ENCODE data around the gene CARMIL3.
"Not testable (repeated sequence)": the region's sequence is repeated elsewhere in the genome, so short reads cannot be mapped to it uniquely, and the experiment has no call there.

Gene CARMIL3

GRCh38 chr14:24036169-24036962 lies 15.4 kb upstream of the CARMIL3 start:
- H3K27me3 ChIP-seq (ENCODE audit: insufficient read depth, low read length): no peaks in the 10 kb centered on the region
- H3K79me1 ChIP-seq (ENCODE audit: low read length): peaks cover 5% of the 10 kb centered on the region
- H3K4me1 ChIP-seq (ENCODE audit: control insufficient read depth in 1 of 2, insufficient read depth in 2 of 2, low read length in 2 of 2): no peaks in the 10 kb centered on the region
- H2AFZ ChIP-seq (ENCODE audit: insufficient read depth, low read length, poor library complexity): peak overlapping the region; percentile 64
- no peak overlapping the region for H2AK5ac ChIP-seq (ENCODE audit: low read length)
- peak overlapping the region; percentile 55 for H4K12ac ChIP-seq (ENCODE audit: low read depth, low read length)
- H3K18ac ChIP-seq (ENCODE audit: low read length): peak overlapping the region; percentile 72
- H3K36me3 ChIP-seq (ENCODE audit: control insufficient read depth in 1 of 2, insufficient read depth in 2 of 2, low read length in 2 of 2): no peaks in the 10 kb centered on the region
- H3K9ac ChIP-seq (ENCODE audit: low read length): no peak overlapping the region
- no peak overlapping the region for H3K4ac ChIP-seq (ENCODE audit: low read depth, low read length)
- H3K9me3 ChIP-seq (ENCODE audit: insufficient read depth, low read depth, low read length): peaks cover 8% of the 10 kb centered on the region
- DNase-seq: peak; percentile 67 to 73
- H3K14ac ChIP-seq (ENCODE audit: low read length): peak overlapping the region; percentile 41
- H3K4me3 ChIP-seq (ENCODE audit: low read depth, low read length): peak overlapping the region; percentile 70
- H4K91ac ChIP-seq (ENCODE audit: low read depth, low read length): peak overlapping the region; percentile 52
- H3K79me2 ChIP-seq (ENCODE audit: control insufficient read depth, insufficient read depth, low read length, poor library complexity): peaks cover 4% of the 10 kb centered on the region
- H3K23ac ChIP-seq (ENCODE audit: low read length): no peak overlapping the region
- H3K4me2 ChIP-seq (ENCODE audit: low read length): peak overlapping the region; percentile 64
- H3K27ac ChIP-seq (ENCODE audit: low read depth, low read length): no peak overlapping the region
- WGBS (ENCODE audit: extremely low coverage, insufficient coverage, insufficient read length): no CpG with 5 or more reads among the region's 50 CpGs
- no peak overlapping the region for H2BK12ac ChIP-seq (ENCODE audit: low read length)
- no peak overlapping the region for H2BK120ac ChIP-seq (ENCODE audit: insufficient read depth, low read length, poor library complexity)
- H2BK5ac ChIP-seq (ENCODE audit: low read depth, low read length, poor library complexity): no peak overlapping the region
- peak overlapping the region; percentile 64 for H4K8ac ChIP-seq (ENCODE audit: low read depth, low read length)

GRCh38 chr14:24036963-24037657 lies 14.7 kb upstream of the CARMIL3 start:
- H3K4me3 ChIP-seq (ENCODE audit: low read depth, low read length); H4K12ac ChIP-seq (ENCODE audit: low read depth, low read length); H4K8ac ChIP-seq (ENCODE audit: low read depth, low read length); H3K9me3 ChIP-seq (ENCODE audit: insufficient read depth, low read depth, low read length); H3K4me1 ChIP-seq (ENCODE audit: control insufficient read depth in 1 of 2, insufficient read depth in 2 of 2, low read length in 2 of 2); H2BK120ac ChIP-seq (ENCODE audit: insufficient read depth, low read length, poor library complexity); H2BK12ac ChIP-seq (ENCODE audit: low read length); H2AFZ ChIP-seq (ENCODE audit: insufficient read depth, low read length, poor library complexity); H3K9ac ChIP-seq (ENCODE audit: low read length); H3K79me2 ChIP-seq (ENCODE audit: control insufficient read depth, insufficient read depth, low read length, poor library complexity); H3K27ac ChIP-seq (ENCODE audit: low read depth, low read length); H3K23ac ChIP-seq (ENCODE audit: low read length); H2BK5ac ChIP-seq (ENCODE audit: low read depth, low read length, poor library complexity); DNase-seq; H2AK5ac ChIP-seq (ENCODE audit: low read length); H3K14ac ChIP-seq (ENCODE audit: low read length); H3K27me3 ChIP-seq (ENCODE audit: insufficient read depth, low read length); H3K36me3 ChIP-seq (ENCODE audit: control insufficient read depth in 1 of 2, insufficient read depth in 2 of 2, low read length in 2 of 2); H3K18ac ChIP-seq (ENCODE audit: low read length); H3K4ac ChIP-seq (ENCODE audit: low read depth, low read length); H3K79me1 ChIP-seq (ENCODE audit: low read length); H4K91ac ChIP-seq (ENCODE audit: low read depth, low read length): not testable (repeated sequence)
- peak overlapping the region; percentile 64 for H3K4me2 ChIP-seq (ENCODE audit: low read length)
- WGBS (ENCODE audit: extremely low coverage, insufficient coverage, insufficient read length): no CpG with 5 or more reads among the region's 10 CpGs

- Histone ChIP-seq H2AFZ (ENCODE audit: insufficient read depth, low read length, poor library complexity) (no peak overlapping the region), H2BK5ac (ENCODE audit: low read depth, low read length, poor library complexity) (no peak overlapping the region), H3K4me1 (ENCODE audit: control insufficient read depth in 1 of 2, insufficient read depth in 2 of 2, low read length in 2 of 2) (no peaks in the 10 kb centered on the region), H3K18ac (ENCODE audit: low read length) (no peak overlapping the region), H2AK5ac (ENCODE audit: low read length) (no peak overlapping the region), H3K4ac (ENCODE audit: low read depth, low read length) (no peak overlapping the region), H3K79me2 (ENCODE audit: control insufficient read depth, insufficient read depth, low read length, poor library complexity) (peaks cover 4% of the 10 kb centered on the region), H3K23ac (ENCODE audit: low read length) (no peak overlapping the region), H3K27ac (ENCODE audit: low read depth, low read length) (no peak overlapping the region), H2BK120ac (ENCODE audit: insufficient read depth, low read length, poor library complexity) (no peak overlapping the region), H3K27me3 (ENCODE audit: insufficient read depth, low read length) (no peaks in the 10 kb centered on the region), H3K79me1 (ENCODE audit: low read length) (peaks cover 5% of the 10 kb centered on the region), H3K4me3 (ENCODE audit: low read depth, low read length) (no peak overlapping the region), H3K36me3 (ENCODE audit: control insufficient read depth in 1 of 2, insufficient read depth in 2 of 2, low read length in 2 of 2) (no peaks in the 10 kb centered on the region), H2BK12ac (ENCODE audit: low read length) (no peak overlapping the region), H3K4me2 (ENCODE audit: low read length) (no peak overlapping the region), H3K9me3 (ENCODE audit: insufficient read depth, low read depth, low read length) (peaks cover 7% of the 10 kb centered on the region), H4K91ac (ENCODE audit: low read depth, low read length) (no peak overlapping the region), H4K8ac (ENCODE audit: low read depth, low read length) (no peak overlapping the region), H3K9ac (ENCODE audit: low read length) (no peak overlapping the region), H4K12ac (ENCODE audit: low read depth, low read length) (no peak overlapping the region), H3K14ac (ENCODE audit: low read length) (no peak overlapping the region)
- WGBS (ENCODE audit: extremely low coverage, insufficient coverage, insufficient read length): no CpG with 5 or more reads among the region's 14 CpGs
- DNase-seq: no peak
These were observed 14.2 kb upstream of the CARMIL3 start for GRCh38 chr14:24037658-24038037.

GRCh38 chr14:24038686-24039085 lies 13.1 kb upstream of the CARMIL3 start:
- no peak overlapping the region for H4K91ac ChIP-seq (ENCODE audit: low read depth, low read length)
- no peak overlapping the region for H4K12ac ChIP-seq (ENCODE audit: low read depth, low read length)
- DNase-seq: no peak
- H2BK120ac ChIP-seq (ENCODE audit: insufficient read depth, low read length, poor library complexity): no peak overlapping the region
- peaks cover 5% of the 10 kb centered on the region for H3K79me1 ChIP-seq (ENCODE audit: low read length)
- H3K9ac ChIP-seq (ENCODE audit: low read length): no peak overlapping the region
- H2BK5ac ChIP-seq (ENCODE audit: low read depth, low read length, poor library complexity): no peak overlapping the region
- H3K14ac ChIP-seq (ENCODE audit: low read length): no peak overlapping the region
- no peak overlapping the region for H2AFZ ChIP-seq (ENCODE audit: insufficient read depth, low read length, poor library complexity)
- H3K36me3 ChIP-seq (ENCODE audit: control insufficient read depth in 1 of 2, insufficient read depth in 2 of 2, low read length in 2 of 2): no peaks in the 10 kb centered on the region
- WGBS (ENCODE audit: extremely low coverage, insufficient coverage, insufficient read length): no CpG with 5 or more reads among the region's 2 CpGs
- no peak overlapping the region for H3K4ac ChIP-seq (ENCODE audit: low read depth, low read length)
- H3K4me3 ChIP-seq (ENCODE audit: low read depth, low read length): no peak overlapping the region
- no peaks in the 10 kb centered on the region for H3K27me3 ChIP-seq (ENCODE audit: insufficient read depth, low read length)
- no peak overlapping the region for H3K4me2 ChIP-seq (ENCODE audit: low read length)
- no peak overlapping the region for H2AK5ac ChIP-seq (ENCODE audit: low read length)
- H3K4me1 ChIP-seq (ENCODE audit: control insufficient read depth in 1 of 2, insufficient read depth in 2 of 2, low read length in 2 of 2): no peaks in the 10 kb centered on the region
- no peak overlapping the region for H3K18ac ChIP-seq (ENCODE audit: low read length)
- no peak overlapping the region for H2BK12ac ChIP-seq (ENCODE audit: low read length)
- peaks cover 4% of the 10 kb centered on the region for H3K79me2 ChIP-seq (ENCODE audit: control insufficient read depth, insufficient read depth, low read length, poor library complexity)
- H4K8ac ChIP-seq (ENCODE audit: low read depth, low read length): no peak overlapping the region
- H3K27ac ChIP-seq (ENCODE audit: low read depth, low read length): no peak overlapping the region
- H3K9me3 ChIP-seq (ENCODE audit: insufficient read depth, low read depth, low read length): peaks cover 2% of the 10 kb centered on the region
- H3K23ac ChIP-seq (ENCODE audit: low read length): no peak overlapping the region

All from trophoblast cell (in vitro differentiated cells and primary cell).